Measurements from ENCODE around the gene SLBP. TPM values are rescaled to one million over a fixed set of nuclear protein-coding genes. Genes with fewer than 3 reads are reported as not detected.

The SLBP gene
- polyA plus RNA-seq, 1 donor = 42.9 TPM

GRCh38 chr4:1685235-1686150, 26.6 kb downstream of the SLBP start:
- peaks cover 6% of the 10 kb centered on the region for H3K4me1 ChIP-seq (ENCODE audit: control insufficient read depth, insufficient read depth, low read length)
- no CpG with 5 or more reads among the region's 23 CpGs for WGBS (ENCODE audit: insufficient coverage, low lambda C conversion rate)
- H3K36me3 ChIP-seq (ENCODE audit: control insufficient read depth, insufficient read depth, low read length) = peaks cover under 1% of the 10 kb centered on the region
- H3K27ac ChIP-seq (ENCODE audit: low read length) = no peak overlapping the region
- H3K9me3 ChIP-seq (ENCODE audit: control insufficient read depth, low read depth, low read length) = peaks cover 5% of the 10 kb centered on the region
- DNase-seq = peak in 1 of 2 donors; percentile 23
- H3K27me3 ChIP-seq (ENCODE audit: control insufficient read depth, insufficient read depth, low read length) = peaks cover 3% of the 10 kb centered on the region
- peak overlapping the region; percentile 48 for H3K4me3 ChIP-seq (ENCODE audit: low read length)

- Histone ChIP-seq H3K4me1 (ENCODE audit: control insufficient read depth, insufficient read depth, low read length) (peaks cover 6% of the 10 kb centered on the region), H3K9me3 (ENCODE audit: control insufficient read depth, low read depth, low read length) (peaks cover 5% of the 10 kb centered on the region), H3K4me3 (ENCODE audit: low read length) (peak overlapping the region; percentile 48), H3K27ac (ENCODE audit: low read length) (no peak overlapping the region), H3K36me3 (ENCODE audit: control insufficient read depth, insufficient read depth, low read length) (no peaks in the 10 kb centered on the region), H3K27me3 (ENCODE audit: control insufficient read depth, insufficient read depth, low read length) (peaks cover 3% of the 10 kb centered on the region)
- peak; percentile 23 to 30 for DNase-seq
- no CpG with 5 or more reads among the region's 66 CpGs for WGBS (ENCODE audit: insufficient coverage, low lambda C conversion rate)
Observed at GRCh38 chr4:1684506-1685234, 27.4 kb downstream of the SLBP start.

GRCh38 chr4:1683736-1684505, 28.2 kb downstream of the SLBP start, which contains the start of gene FAM53A:
TSS of gene FAM53A (minus strand) at chr4:1684313. CDS start at chr4:1668741, 15,572 bp downstream.
- peak within 1 kb of the TSS; percentile 48 for H3K4me3 ChIP-seq (ENCODE audit: low read length)
- peak; percentile 87 to 89 for DNase-seq
- no CpG with 5 or more reads among the region's 118 CpGs for WGBS (ENCODE audit: insufficient coverage, low lambda C conversion rate)
- H3K27ac ChIP-seq (ENCODE audit: low read length) = no peak within 1 kb of the TSS
- H3K36me3 ChIP-seq (ENCODE audit: control insufficient read depth, insufficient read depth, low read length) = no peaks in the 10 kb centered on the region
- peaks cover 6% of the 10 kb centered on the region for H3K4me1 ChIP-seq (ENCODE audit: control insufficient read depth, insufficient read depth, low read length)
- H3K27me3 ChIP-seq (ENCODE audit: control insufficient read depth, insufficient read depth, low read length) = peaks cover 3% of the 10 kb centered on the region
- peaks cover 5% of the 10 kb centered on the region for H3K9me3 ChIP-seq (ENCODE audit: control insufficient read depth, low read depth, low read length)

- 80% methylated on average over 1 of the region's 13 CpGs for WGBS (ENCODE audit: insufficient coverage, low lambda C conversion rate)
- Histone ChIP-seq H3K4me3 (ENCODE audit: low read length) (peak overlapping the region; percentile 31), H3K27me3 (ENCODE audit: control insufficient read depth, insufficient read depth, low read length) (peaks cover 3% of the 10 kb centered on the region), H3K4me1 (ENCODE audit: control insufficient read depth, insufficient read depth, low read length) (peaks cover 6% of the 10 kb centered on the region), H3K36me3 (ENCODE audit: control insufficient read depth, insufficient read depth, low read length) (no peaks in the 10 kb centered on the region), H3K9me3 (ENCODE audit: control insufficient read depth, low read depth, low read length) (peaks cover 5% of the 10 kb centered on the region), H3K27ac (ENCODE audit: low read length) (no peak overlapping the region)
- DNase-seq = peak in 1 of 2 donors; percentile 19
Observed at GRCh38 chr4:1683261-1683735, 28.8 kb downstream of the SLBP start.

- H3K36me3 ChIP-seq (ENCODE audit: control insufficient read depth, insufficient read depth, low read length) = no peaks in the 10 kb centered on the region
- H3K27ac ChIP-seq (ENCODE audit: low read length) = no peak overlapping the region
- no peak for DNase-seq
- H3K27me3 ChIP-seq (ENCODE audit: control insufficient read depth, insufficient read depth, low read length) = peaks cover 3% of the 10 kb centered on the region
- whole genome bisulfite sequencing (ENCODE audit: insufficient coverage, low lambda C conversion rate) = 80% methylated on average over 1 of the region's 13 CpGs
- H3K9me3 ChIP-seq (ENCODE audit: control insufficient read depth, low read depth, low read length) = peaks cover 5% of the 10 kb centered on the region
- no peak overlapping the region for H3K4me3 ChIP-seq (ENCODE audit: low read length)
- H3K4me1 ChIP-seq (ENCODE audit: control insufficient read depth, insufficient read depth, low read length) = peaks cover 6% of the 10 kb centered on the region
Observed at GRCh38 chr4:1682860-1683259, 29.3 kb downstream of the SLBP start.

- no peaks in the 10 kb centered on the region for H3K4me1 ChIP-seq (ENCODE audit: control insufficient read depth, insufficient read depth, low read length)
- no peak overlapping the region for H3K4me3 ChIP-seq (ENCODE audit: low read length)
- no peak overlapping the region for H3K27ac ChIP-seq (ENCODE audit: low read length)
- H3K36me3 ChIP-seq (ENCODE audit: control insufficient read depth, insufficient read depth, low read length) = no peaks in the 10 kb centered on the region
- H3K27me3 ChIP-seq (ENCODE audit: control insufficient read depth, insufficient read depth, low read length) = peaks cover 3% of the 10 kb centered on the region
- no peaks in the 10 kb centered on the region for H3K9me3 ChIP-seq (ENCODE audit: control insufficient read depth, low read depth, low read length)
- DNase-seq = no peak
- WGBS (ENCODE audit: insufficient coverage, low lambda C conversion rate) = 80% methylated on average over 1 of the region's 5 CpGs
Observed at GRCh38 chr4:1678244-1678643, 33.9 kb downstream of the SLBP start.

- no peak for DNase-seq
- Histone ChIP-seq H3K27ac (ENCODE audit: low read length) (no peak overlapping the region), H3K36me3 (ENCODE audit: control insufficient read depth, insufficient read depth, low read length) (no peaks in the 10 kb centered on the region), H3K4me1 (ENCODE audit: control insufficient read depth, insufficient read depth, low read length) (no peaks in the 10 kb centered on the region), H3K9me3 (ENCODE audit: control insufficient read depth, low read depth, low read length) (no peaks in the 10 kb centered on the region), H3K27me3 (ENCODE audit: control insufficient read depth, insufficient read depth, low read length) (no peaks in the 10 kb centered on the region), H3K4me3 (ENCODE audit: low read length) (no peak overlapping the region)
- no CpG with 5 or more reads among the region's 25 CpGs for WGBS (ENCODE audit: insufficient coverage, low lambda C conversion rate)
Observed at GRCh38 chr4:1676605-1677525, 35.3 kb downstream of the SLBP start.

GRCh38 chr4:1675802-1676137, 36.3 kb downstream of the SLBP start:
- H3K4me1 ChIP-seq (ENCODE audit: control insufficient read depth, insufficient read depth, low read length) = no peaks in the 10 kb centered on the region
- no peaks in the 10 kb centered on the region for H3K9me3 ChIP-seq (ENCODE audit: control insufficient read depth, low read depth, low read length)
- no peak overlapping the region for H3K27ac ChIP-seq (ENCODE audit: low read length)
- no CpG with 5 or more reads among the region's 10 CpGs for WGBS (ENCODE audit: insufficient coverage, low lambda C conversion rate)
- DNase-seq = no peak
- H3K36me3 ChIP-seq (ENCODE audit: control insufficient read depth, insufficient read depth, low read length) = no peaks in the 10 kb centered on the region
- H3K27me3 ChIP-seq (ENCODE audit: control insufficient read depth, insufficient read depth, low read length) = no peaks in the 10 kb centered on the region
- no peak overlapping the region for H3K4me3 ChIP-seq (ENCODE audit: low read length)

GRCh38 chr4:1675136-1675801, 36.9 kb downstream of the SLBP start:
- WGBS (ENCODE audit: insufficient coverage, low lambda C conversion rate) = 100% methylated on average over 1 of the region's 19 CpGs
- no peak overlapping the region for H3K27ac ChIP-seq (ENCODE audit: low read length)
- H3K4me3 ChIP-seq (ENCODE audit: low read length) = no peak overlapping the region
- H3K27me3 ChIP-seq (ENCODE audit: control insufficient read depth, insufficient read depth, low read length) = no peaks in the 10 kb centered on the region
- no peaks in the 10 kb centered on the region for H3K4me1 ChIP-seq (ENCODE audit: control insufficient read depth, insufficient read depth, low read length)
- H3K9me3 ChIP-seq (ENCODE audit: control insufficient read depth, low read depth, low read length) = no peaks in the 10 kb centered on the region
- no peak for DNase-seq
- no peaks in the 10 kb centered on the region for H3K36me3 ChIP-seq (ENCODE audit: control insufficient read depth, insufficient read depth, low read length)

All from large intestine (tissue), 3 donors.